ENCODE results near the gene DSTYK.

- TF ChIP-seq CTCF (conservative IDR thresholded peaks at IDR 0.05; ENCODE audit: low read length) (no peak), EZH2phosphoT487 (IDR thresholded peaks at IDR 0.05; ENCODE audit: borderline replicate concordance) (no peak)
These were observed 22.9 kb downstream of the DSTYK start for GRCh38 chr1:205188596-205188995.
